ENCODE results near the gene OPN4. TPM values are rescaled to one million over a fixed set of nuclear protein-coding genes. Genes with fewer than 3 reads are reported as not detected.

The OPN4 gene
- total RNA-seq, 1 donor from 2014 or later = not detected

DNA sequence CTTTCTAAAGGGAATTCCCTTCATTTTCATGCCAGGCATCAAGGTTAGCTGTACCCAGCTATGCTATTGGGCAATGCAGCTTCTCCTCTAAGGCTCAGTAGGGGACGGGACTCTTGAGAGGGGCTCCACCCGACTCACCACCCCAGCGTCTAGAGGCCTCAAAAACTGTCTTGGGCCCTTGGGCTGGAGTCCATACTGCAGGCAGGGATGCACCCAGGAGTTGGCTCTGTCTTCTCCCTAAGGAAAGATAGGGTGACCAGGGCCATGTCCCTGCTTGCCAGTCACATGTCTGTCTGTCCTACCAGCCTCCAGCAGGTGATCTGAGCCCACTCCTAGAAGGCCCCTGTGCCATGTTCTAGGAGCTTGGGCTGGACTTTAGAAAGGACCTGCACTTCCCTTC, 1.2 kb downstream of the OPN4 start:
- H3K9me3 Mint-ChIP-seq (ENCODE audit: low read depth) = no peaks in the 10 kb centered on the region
- DNase-seq (ENCODE audit: low spot score) = peak; percentile 24
- H3K36me3 Mint-ChIP-seq (ENCODE audit: low read depth) = no peaks in the 10 kb centered on the region
- H3K4me3 Mint-ChIP-seq (ENCODE audit: unreplicated experiment) = no peak overlapping the region
- no peaks in the 10 kb centered on the region for H3K27me3 Mint-ChIP-seq (ENCODE audit: low read depth)
- no peak overlapping the region for H3K27ac Mint-ChIP-seq (ENCODE audit: unreplicated experiment)
- peaks cover 14% of the 10 kb centered on the region for H3K4me1 Mint-ChIP-seq (ENCODE audit: low read depth)
- TF ChIP-seq, protein P1, sequence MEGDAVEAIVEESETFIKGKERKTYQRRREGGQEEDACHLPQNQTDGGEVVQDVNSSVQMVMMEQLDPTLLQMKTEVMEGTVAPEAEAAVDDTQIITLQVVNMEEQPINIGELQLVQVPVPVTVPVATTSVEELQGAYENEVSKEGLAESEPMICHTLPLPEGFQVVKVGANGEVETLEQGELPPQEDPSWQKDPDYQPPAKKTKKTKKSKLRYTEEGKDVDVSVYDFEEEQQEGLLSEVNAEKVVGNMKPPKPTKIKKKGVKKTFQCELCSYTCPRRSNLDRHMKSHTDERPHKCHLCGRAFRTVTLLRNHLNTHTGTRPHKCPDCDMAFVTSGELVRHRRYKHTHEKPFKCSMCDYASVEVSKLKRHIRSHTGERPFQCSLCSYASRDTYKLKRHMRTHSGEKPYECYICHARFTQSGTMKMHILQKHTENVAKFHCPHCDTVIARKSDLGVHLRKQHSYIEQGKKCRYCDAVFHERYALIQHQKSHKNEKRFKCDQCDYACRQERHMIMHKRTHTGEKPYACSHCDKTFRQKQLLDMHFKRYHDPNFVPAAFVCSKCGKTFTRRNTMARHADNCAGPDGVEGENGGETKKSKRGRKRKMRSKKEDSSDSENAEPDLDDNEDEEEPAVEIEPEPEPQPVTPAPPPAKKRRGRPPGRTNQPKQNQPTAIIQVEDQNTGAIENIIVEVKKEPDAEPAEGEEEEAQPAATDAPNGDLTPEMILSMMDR (IDR thresholded peaks at IDR 0.05) = no peak

DNA sequence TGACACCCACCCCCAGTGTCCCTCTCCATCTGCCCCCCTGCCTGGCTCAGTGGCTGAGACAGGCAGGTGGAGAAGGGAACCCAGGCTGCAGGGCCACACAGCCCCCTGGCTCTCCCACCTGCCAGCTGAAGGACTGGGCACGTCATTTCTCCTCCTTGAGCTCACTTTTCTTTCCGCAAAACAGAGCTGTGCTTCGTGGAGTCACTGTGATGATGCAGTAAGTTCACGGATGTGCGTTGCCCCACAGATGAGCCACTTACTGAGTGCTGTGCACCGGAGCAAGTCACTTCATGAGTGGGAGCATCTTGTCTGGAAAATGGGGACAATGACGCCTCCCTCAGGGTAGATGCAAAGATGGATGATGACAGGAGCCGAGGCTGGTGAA, 2.7 kb downstream of the OPN4 start:
- peaks cover 13% of the 10 kb centered on the region for H3K4me1 Mint-ChIP-seq (ENCODE audit: low read depth)
- peak; percentile 43 for DNase-seq (ENCODE audit: low spot score)
- no peaks in the 10 kb centered on the region for H3K9me3 Mint-ChIP-seq (ENCODE audit: low read depth)
- TF ChIP-seq, protein P1 (IDR thresholded peaks at IDR 0.05) = no peak
- no peaks in the 10 kb centered on the region for H3K36me3 Mint-ChIP-seq (ENCODE audit: low read depth)
- no peak overlapping the region for H3K27ac Mint-ChIP-seq (ENCODE audit: unreplicated experiment)
- H3K4me3 Mint-ChIP-seq (ENCODE audit: unreplicated experiment) = no peak overlapping the region
- H3K27me3 Mint-ChIP-seq (ENCODE audit: low read depth) = no peaks in the 10 kb centered on the region

DNA sequence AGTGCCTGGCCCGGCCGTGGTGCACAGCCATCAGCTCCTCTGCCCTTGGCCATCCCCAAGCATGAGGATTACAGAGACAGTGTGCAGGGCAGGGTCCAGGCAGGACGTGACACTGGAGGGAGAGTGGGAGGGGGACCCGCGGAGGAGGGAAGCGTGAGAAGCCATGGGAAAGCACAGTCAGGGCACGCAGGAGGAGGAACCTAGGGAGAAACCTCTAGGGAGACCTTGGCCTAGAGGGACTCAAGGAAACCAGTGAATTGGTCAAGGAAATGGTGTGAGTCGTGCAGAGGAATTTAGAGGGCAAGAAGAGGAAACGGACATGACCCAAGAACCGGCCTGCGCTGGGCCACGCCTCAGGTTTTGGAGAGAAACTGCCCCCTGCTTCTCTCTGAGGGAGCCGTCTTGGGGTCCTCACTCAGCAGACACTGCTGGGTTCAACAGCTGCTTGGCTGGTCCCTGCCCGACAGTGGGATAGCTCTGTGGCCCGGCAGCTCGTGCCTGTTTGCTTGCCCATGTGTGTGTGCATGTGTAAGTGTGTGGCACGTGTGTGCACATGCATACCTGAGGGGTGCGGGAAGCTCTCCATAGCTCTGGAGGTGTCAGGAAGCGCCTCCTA, 3.2 kb downstream of the OPN4 start:
- Mint-ChIP-seq H3K4me3 (ENCODE audit: unreplicated experiment) (no peak overlapping the region), H3K27ac (ENCODE audit: unreplicated experiment) (no peak overlapping the region), H3K27me3 (ENCODE audit: low read depth) (no peaks in the 10 kb centered on the region), H3K4me1 (ENCODE audit: low read depth) (peaks cover 10% of the 10 kb centered on the region), H3K36me3 (ENCODE audit: low read depth) (no peaks in the 10 kb centered on the region), H3K9me3 (ENCODE audit: low read depth) (no peaks in the 10 kb centered on the region)
- DNase-seq (ENCODE audit: low spot score) = peak; percentile 79
- TF ChIP-seq, protein P1 (IDR thresholded peaks at IDR 0.05) = no peak

DNA sequence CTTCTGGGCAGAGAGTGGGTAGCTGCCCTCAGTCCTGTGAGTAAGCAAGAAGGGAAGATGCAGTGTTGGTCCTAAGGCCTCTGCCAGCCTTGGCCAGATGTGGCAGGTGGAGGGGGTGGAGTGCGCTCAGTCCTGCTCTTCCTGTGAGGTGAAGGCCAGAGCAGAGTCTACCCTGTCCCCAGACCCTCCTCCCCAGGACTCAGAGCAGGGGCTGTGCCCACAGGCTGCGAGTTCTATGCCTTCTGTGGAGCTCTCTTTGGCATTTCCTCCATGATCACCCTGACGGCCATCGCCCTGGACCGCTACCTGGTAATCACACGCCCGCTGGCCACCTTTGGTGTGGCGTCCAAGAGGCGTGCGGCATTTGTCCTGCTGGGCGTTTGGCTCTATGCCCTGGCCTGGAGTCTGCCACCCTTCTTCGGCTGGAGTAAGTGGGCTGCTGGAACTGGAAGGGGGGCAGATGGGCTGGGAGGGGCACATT, 4.0 kb downstream of the OPN4 start:
- no peaks in the 10 kb centered on the region for H3K36me3 Mint-ChIP-seq (ENCODE audit: low read depth)
- TF ChIP-seq, protein P1 (IDR thresholded peaks at IDR 0.05) = no peak
- no peak overlapping the region for H3K4me3 Mint-ChIP-seq (ENCODE audit: unreplicated experiment)
- no peak overlapping the region for H3K27ac Mint-ChIP-seq (ENCODE audit: unreplicated experiment)
- peaks cover 6% of the 10 kb centered on the region for H3K4me1 Mint-ChIP-seq (ENCODE audit: low read depth)
- no peaks in the 10 kb centered on the region for H3K9me3 Mint-ChIP-seq (ENCODE audit: low read depth)
- DNase-seq (ENCODE audit: low spot score) = peak; percentile 74
- H3K27me3 Mint-ChIP-seq (ENCODE audit: low read depth) = no peaks in the 10 kb centered on the region

DNA sequence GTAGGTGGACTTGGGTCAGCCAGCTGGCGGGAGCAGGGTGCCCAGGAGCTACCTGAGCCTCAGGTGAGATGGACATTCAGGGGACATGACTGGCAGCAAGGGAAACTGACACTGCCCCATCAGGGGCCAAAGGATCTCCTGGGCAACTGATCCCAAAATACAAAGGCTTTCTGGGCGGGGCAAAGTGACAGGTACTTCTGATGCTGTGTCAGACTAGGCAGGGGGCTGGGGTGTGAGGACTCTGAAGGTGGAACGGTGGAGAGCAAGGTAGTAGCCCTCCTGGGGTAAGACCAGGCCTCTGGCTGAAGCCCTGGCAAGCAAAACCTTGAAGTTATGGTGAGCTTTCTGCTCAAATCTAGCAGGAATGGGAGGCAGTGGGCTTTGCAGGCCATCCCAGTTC, 4.4 kb downstream of the OPN4 start:
- Mint-ChIP-seq H3K9me3 (ENCODE audit: low read depth) (no peaks in the 10 kb centered on the region), H3K4me3 (ENCODE audit: unreplicated experiment) (no peak overlapping the region), H3K36me3 (ENCODE audit: low read depth) (no peaks in the 10 kb centered on the region), H3K27me3 (ENCODE audit: low read depth) (no peaks in the 10 kb centered on the region), H3K4me1 (ENCODE audit: low read depth) (peaks cover 6% of the 10 kb centered on the region), H3K27ac (ENCODE audit: unreplicated experiment) (no peak overlapping the region)
- TF ChIP-seq, protein P1 (IDR thresholded peaks at IDR 0.05) = no peak
- DNase-seq (ENCODE audit: low spot score) = no peak
